NCI-H2107 (cell line): ENCODE data around the gene DGKE.
A peak's percentile ranks its signal among the peaks of the same experiment; 100 is the strongest.

Experiments used
- DNase-seq: peaks from one replicate; lab custom pipeline; 2025; lab: John Stamatoyannopoulos, UW

DGKE gene

DNA sequence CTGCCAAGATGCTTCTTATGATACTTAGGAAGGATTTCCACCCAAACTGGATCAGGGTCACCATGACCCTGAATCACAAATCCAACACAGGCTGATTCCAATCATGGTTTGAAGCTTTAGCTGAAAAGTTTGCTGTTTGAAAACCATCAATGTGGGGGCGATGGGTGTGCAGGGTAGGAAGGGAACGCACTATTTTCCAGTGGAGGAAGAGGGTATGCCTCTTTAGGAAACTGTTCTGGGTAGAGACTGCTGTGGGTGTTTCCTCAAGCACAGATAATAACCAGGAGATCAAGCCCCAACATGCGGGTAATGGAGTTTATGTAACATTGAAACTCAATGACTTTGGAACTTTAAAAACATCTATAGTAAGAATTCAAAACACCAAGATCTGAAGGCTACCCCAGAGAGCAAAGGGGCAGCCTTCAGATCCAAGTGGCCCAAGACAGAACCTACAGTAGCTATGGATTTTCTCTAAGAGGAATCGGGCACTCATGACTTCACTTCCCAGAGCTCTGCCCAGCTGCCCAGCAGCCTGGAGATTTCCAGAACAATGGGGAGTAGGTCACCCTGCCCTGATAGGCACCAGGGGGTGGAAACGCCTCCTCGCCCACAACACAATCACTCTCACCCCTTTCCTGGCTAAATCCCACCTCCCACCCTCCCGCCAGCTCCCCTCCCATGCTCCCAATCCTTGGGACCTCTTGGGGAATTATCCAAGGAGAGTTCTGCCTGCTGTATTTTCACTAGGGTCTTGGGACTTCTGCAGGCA, 57.1 kb downstream of the DGKE start:
- no peak for DNase-seq

GRCh38 chr17:56891751-56892150, 57.8 kb downstream of the DGKE start:
- DNase-seq, result no peak

GRCh38 chr17:56892333-56892732, 58.4 kb downstream of the DGKE start:
- DNase-seq, result no peak

GRCh38 chr17:56893503-56893902, 59.6 kb downstream of the DGKE start:
- DNase-seq, result no peak

- DNase-seq, result no peak
Measured at GRCh38 chr17:56894859-56895455, 61.0 kb downstream of the DGKE start.

- DNase-seq, result no peak
Measured at GRCh38 chr17:56896217-56896967, 62.4 kb downstream of the DGKE start.

- no peak for DNase-seq
Measured at GRCh38 chr17:56896968-56897359, 63.0 kb downstream of the DGKE start.

GRCh38 chr17:56897646-56898424, 63.9 kb downstream of the DGKE start:
- DNase-seq, result no peak

GRCh38 chr17:56898874-56899273, 64.9 kb downstream of the DGKE start:
- DNase-seq, result no peak

- no peak for DNase-seq
Measured at GRCh38 chr17:56899403-56899802, 65.5 kb downstream of the DGKE start.

- no peak for DNase-seq
Measured at GRCh38 chr17:56902348-56902747, 68.4 kb downstream of the DGKE start.

DNA sequence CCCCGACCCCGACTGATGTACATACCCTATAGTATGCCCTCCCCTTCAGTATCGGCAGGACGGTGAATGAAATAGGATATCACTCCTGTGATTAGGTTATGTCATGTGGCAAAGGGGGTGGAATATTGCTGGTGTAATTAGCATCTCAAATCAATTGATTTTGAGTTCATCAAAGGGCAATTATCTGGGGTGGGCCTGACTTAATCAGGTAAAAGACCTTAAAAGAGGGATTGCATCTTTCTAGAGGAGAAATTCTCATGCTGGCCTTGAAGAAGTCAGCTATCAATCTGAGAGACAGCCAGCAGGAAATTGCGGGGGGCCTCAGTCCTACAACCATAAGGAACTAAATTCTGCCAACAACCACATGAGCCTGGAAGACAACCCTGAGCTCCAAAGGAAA, 69.6 kb downstream of the DGKE start:
- DNase-seq, result no peak

- no peak for DNase-seq
Measured at GRCh38 chr17:56908001-56908542, 74.1 kb downstream of the DGKE start.

DNA sequence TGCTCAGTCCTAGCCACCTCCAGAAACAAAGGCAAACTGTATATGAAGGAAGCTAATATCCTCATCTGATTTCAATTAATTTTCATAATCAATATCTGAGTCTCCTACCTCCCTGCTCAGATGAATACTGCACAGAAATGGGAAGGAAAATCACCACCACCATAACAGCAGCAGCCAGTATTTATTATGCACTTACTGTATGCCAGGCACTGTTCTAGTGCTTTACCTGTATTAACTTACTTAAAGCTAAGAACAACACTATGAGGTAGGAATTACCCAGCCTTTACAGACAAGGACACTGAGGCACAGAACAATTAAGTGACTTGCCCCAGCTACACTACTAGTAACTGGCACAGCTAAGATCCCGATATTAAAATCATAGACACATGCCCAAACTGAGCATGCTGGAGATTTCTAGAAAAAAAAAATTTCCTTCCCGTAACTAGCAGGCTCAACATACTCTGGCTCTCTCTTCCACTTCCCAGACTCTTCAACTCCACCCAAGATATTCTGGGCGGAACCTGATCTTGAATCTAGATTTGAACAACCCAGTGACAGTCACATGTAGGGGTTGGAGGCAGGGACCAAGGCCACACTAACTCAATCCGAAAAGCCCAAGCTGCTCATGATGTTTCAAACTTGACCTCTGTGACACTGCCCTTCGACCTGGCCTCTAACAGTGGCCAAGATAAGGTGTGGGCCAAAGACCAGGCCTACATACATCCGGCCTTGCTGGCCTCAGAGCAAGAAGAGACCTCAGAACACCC, 76.0 kb downstream of the DGKE start:
- DNase-seq, result no peak

GRCh38 chr17:56910509-56911235, 76.7 kb downstream of the DGKE start:
- no peak for DNase-seq

DNA sequence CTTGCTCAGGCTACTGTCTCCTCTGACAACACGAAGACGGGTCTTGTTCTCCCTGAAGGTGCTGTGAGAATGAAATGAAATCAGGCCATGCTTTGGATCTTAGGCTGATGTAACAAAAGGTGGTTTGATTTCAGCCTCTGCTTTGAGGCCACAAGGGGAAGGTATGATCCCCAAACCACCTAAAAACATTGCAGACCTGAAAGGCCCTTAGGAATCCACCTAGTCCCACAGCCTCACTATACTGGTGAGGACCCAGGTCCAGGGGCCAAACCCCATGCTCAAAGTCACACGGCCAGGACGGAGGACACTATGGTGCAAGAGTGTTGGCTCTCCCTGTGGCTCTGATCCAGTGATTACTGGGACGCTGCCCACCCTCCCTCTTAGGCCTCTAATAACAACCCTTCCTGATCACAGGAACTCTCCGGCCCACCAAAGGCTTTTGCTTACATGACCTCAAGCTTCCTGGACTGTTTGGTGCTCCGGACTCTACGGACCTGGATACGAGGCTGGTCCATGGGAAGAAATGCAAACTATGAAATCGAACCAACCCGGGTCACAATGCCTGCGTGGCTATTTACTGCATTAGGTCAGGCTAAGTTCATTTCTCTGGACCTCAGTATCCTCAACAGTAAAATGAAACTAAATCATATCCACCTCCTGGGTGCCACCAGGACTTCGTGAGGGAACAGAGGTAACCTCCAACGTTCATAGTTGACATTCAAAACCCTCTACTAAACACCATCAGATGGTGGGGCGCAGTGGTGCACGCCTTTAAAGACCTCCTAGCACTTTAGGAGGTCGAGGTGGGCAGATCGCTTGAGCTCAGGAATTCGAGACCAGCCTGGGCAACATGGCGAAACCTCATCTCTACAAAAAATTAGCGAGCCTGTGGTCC, 78.4 kb downstream of the DGKE start:
- no peak for DNase-seq

GRCh38 chr17:56913000-56913311, 79.0 kb downstream of the DGKE start:
- no peak for DNase-seq

DNA sequence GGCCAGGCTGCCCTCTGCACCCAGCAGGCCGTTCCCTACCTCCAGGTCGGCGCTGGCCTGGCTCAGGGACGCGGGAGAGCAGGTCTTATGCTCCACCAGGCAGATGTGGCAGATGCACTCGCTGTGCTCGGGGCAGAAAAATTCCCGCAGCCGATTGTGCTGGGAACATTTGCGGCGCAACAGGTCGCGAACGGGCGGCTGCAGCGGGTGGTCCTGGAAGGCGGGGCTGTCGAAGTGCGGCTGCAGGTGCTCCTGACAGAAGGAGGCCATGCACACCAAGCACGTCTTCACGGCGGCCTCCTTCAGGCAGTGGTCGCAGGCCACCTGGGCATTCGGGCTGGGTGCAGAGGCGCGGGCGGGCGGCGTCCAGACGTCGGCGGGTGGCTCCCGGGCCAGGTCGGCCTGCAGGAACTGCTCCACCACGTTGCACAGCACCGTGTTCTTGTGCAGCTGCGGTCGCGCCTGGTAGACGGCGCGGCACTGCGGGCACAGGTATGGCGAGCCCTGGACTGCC, 79.5 kb downstream of the DGKE start:
- DNase-seq, result no peak

GRCh38 chr17:56913867-56914580, 80.1 kb downstream of the DGKE start, which contains the start of gene TRIM25:
TSS of gene TRIM25 (minus strand) at chr17:56914049. CDS start at chr17:56913988, 61 bp downstream.
- DNase-seq, result peak; percentile 85
